GM21360 (cell line): ENCODE data around the gene CLDN11.

Experiments
- ATAC-seq: cut with Tn5 transposase; IDR thresholded peaks from one replicate; pipeline ENCODE4 v1.9.1; 2021; ENCODE audit warnings: mild to moderate bottlenecking, moderate library complexity; ENCODE audit not compliant: unreplicated experiment

Gene CLDN11

GRCh38 chr3:170418422-170419398 is at the start of gene CLDN11:
TSS of gene CLDN11 (plus strand) at chr3:170418868. CDS start at chr3:170419067, 199 bp downstream.
- ATAC-seq = no peak

- ATAC-seq = no peak
Observed at GRCh38 chr3:170368921-170369320, 49.7 kb upstream of the CLDN11 start.

GRCh38 chr3:170372190-170372879 is 46.3 kb upstream of the CLDN11 start:
- ATAC-seq = no peak

- no peak for ATAC-seq
Observed at GRCh38 chr3:170383567-170383966, 35.1 kb upstream of the CLDN11 start.

- no peak for ATAC-seq
Observed at GRCh38 chr3:170386468-170386867, 32.2 kb upstream of the CLDN11 start.

GRCh38 chr3:170387950-170388349 is 30.7 kb upstream of the CLDN11 start:
- no peak for ATAC-seq

GRCh38 chr3:170391108-170391507 is 27.6 kb upstream of the CLDN11 start:
- ATAC-seq = no peak

- no peak for ATAC-seq
Observed at GRCh38 chr3:170397685-170398084, 21.0 kb upstream of the CLDN11 start.

GRCh38 chr3:170405101-170405500 is 13.6 kb upstream of the CLDN11 start:
- ATAC-seq = no peak

- ATAC-seq = no peak
Observed at GRCh38 chr3:170410428-170411029, 8.1 kb upstream of the CLDN11 start.

- ATAC-seq = no peak
Observed at GRCh38 chr3:170413291-170413690, 5.4 kb upstream of the CLDN11 start.

GRCh38 chr3:170414202-170414663 is 4.4 kb upstream of the CLDN11 start:
- ATAC-seq = no peak

GRCh38 chr3:170417090-170417489 is 1.6 kb upstream of the CLDN11 start:
- no peak for ATAC-seq

GRCh38 chr3:170419557-170420087 is 954 bp downstream of the CLDN11 start:
- ATAC-seq = no peak

- no peak for ATAC-seq
Observed at GRCh38 chr3:170420307-170420821, 1.7 kb downstream of the CLDN11 start.

GRCh38 chr3:170421111-170421641 is 2.5 kb downstream of the CLDN11 start:
- no peak for ATAC-seq

GRCh38 chr3:170421758-170422157 is 3.1 kb downstream of the CLDN11 start:
- no peak for ATAC-seq

GRCh38 chr3:170423001-170423615 is 4.4 kb downstream of the CLDN11 start:
- ATAC-seq = no peak

GRCh38 chr3:170424879-170425278 is 6.2 kb downstream of the CLDN11 start:
- no peak for ATAC-seq
